Calu3 (cell line): ENCODE results near the gene PEX11B. TPM values are rescaled to one million over a fixed set of nuclear protein-coding genes. Genes with fewer than 3 reads are reported as not detected.

Experiments
- BruUV-seq: library from RNA; stranded (reverse); fragments of 400-500 nt; replicated peaks from 2 replicates; lab custom pipeline; 2021; lab: Mats Ljungman, UMichigan
- CTCF ChIA-PET: fragments of 300-600 bp; sonication (Branson Sonifier 250); formaldehyde crosslinking; loops from one replicate; lab custom pipeline; 2022; ENCODE audit warnings: antibody characterized with exemption; lab: Charles Lee
- DNase-seq: peaks from one replicate; pipeline ENCODE4 v3.0.0; 2022
- H3K27ac Mint-ChIP-seq: one replicate; pipeline ENCODE4 v1.8.0; 2022; ENCODE audit warnings: mixed read lengths; ENCODE audit not compliant: unreplicated experiment
- H3K27me3 Mint-ChIP-seq: one replicate; pipeline ENCODE4 v1.8.0; 2022; ENCODE audit warnings: mixed read lengths; ENCODE audit not compliant: unreplicated experiment
- H3K36me3 Mint-ChIP-seq: one replicate; pipeline ENCODE4 v1.8.0; 2022; ENCODE audit warnings: mild to moderate bottlenecking, moderate library complexity, mixed read lengths; ENCODE audit not compliant: insufficient read depth, unreplicated experiment
- H3K4me1 Mint-ChIP-seq: one replicate; pipeline ENCODE4 v1.8.0; 2022; ENCODE audit warnings: mild to moderate bottlenecking, low read depth, mixed read lengths; ENCODE audit not compliant: unreplicated experiment
- H3K4me3 Mint-ChIP-seq: one replicate; pipeline ENCODE4 v1.8.0; 2022; ENCODE audit warnings: mild to moderate bottlenecking, low read depth, moderate library complexity, mixed read lengths; ENCODE audit not compliant: unreplicated experiment
- H3K9me3 Mint-ChIP-seq: one replicate; pipeline ENCODE4 v1.8.0; 2022; ENCODE audit warnings: low read depth, mixed read lengths; ENCODE audit not compliant: unreplicated experiment
- CTCF ChIP-seq: fragments of 200-600 bp; IDR thresholded peaks from one replicate; pipeline ENCODE4 v1.8.0; 2022; ENCODE audit warnings: antibody characterized with exemption; ENCODE audit not compliant: unreplicated experiment
- intact Hi-C: fragments of 100-400 bp; cut with micrococcal nuclease; formaldehyde crosslinking; loops from one replicate; pipeline ENCODE4 v1.10.0; 2022; ENCODE audit not compliant: unreplicated experiment
- total RNA-seq: library from RNA; stranded (reverse); gene quantifications from 2 replicates; pipeline ENCODE4 v1.2.3, GENCODE V29; 2022

PEX11B gene
- total RNA-seq, 1 experiment from 2014 or later = 27.3 TPM

GRCh38 chr1:145891587-145892485, 26.7 kb downstream of the PEX11B start:
- Mint-ChIP-seq H3K27me3 (no peaks in the 10 kb centered on the region), H3K4me3 (peak overlapping the region; percentile 31), H3K9me3 (no peaks in the 10 kb centered on the region), H3K36me3 (peaks cover 9% of the 10 kb centered on the region), H3K4me1 (peaks cover 66% of the 10 kb centered on the region), H3K27ac (peak overlapping the region; percentile 71)
- intact Hi-C loops = loop anchor here (1.0 to 5.0 kb wide), 5 partner anchors 11 to 115 kb away; partner anchors contain the start of genes ITGA10 and RBM8A
- no TSS peak for BruUV-seq
- peak; percentile 98 for DNase-seq
- TF ChIP-seq CTCF = peak; percentile 96
- CTCF ChIA-PET = interaction anchor here (1.0 to 3.4 kb wide), 23 partner anchors 10 to 145 kb away, joined by 3 to 77 read pairs (median 6); partner anchors contain the start of genes ANKRD34A, ITGA10, LIX1L and NUDT17

- intact Hi-C loops = loop anchor here (1.0 to 5.0 kb wide), 3 partner anchors 36 to 116 kb away; partner anchors contain the start of gene RBM8A
- peak overlapping the region; percentile 71 for H3K27ac Mint-ChIP-seq
- H3K36me3 Mint-ChIP-seq = peaks cover 10% of the 10 kb centered on the region
- CTCF ChIA-PET = interaction anchor here (1.0 to 3.4 kb wide), 18 partner anchors 11 to 146 kb away, joined by 3 to 77 read pairs (median 10); partner anchors contain the start of genes ANKRD34A, ITGA10, LIX1L and NUDT17
- H3K9me3 Mint-ChIP-seq = no peaks in the 10 kb centered on the region
- no TSS peak for BruUV-seq
- DNase-seq = peak; percentile 79
- no peak overlapping the region for H3K4me3 Mint-ChIP-seq
- TF ChIP-seq CTCF = no peak
- no peaks in the 10 kb centered on the region for H3K27me3 Mint-ChIP-seq
- H3K4me1 Mint-ChIP-seq = peaks cover 66% of the 10 kb centered on the region
Measured at GRCh38 chr1:145891143-145891542, 27.4 kb downstream of the PEX11B start.

- no peak for DNase-seq
- intact Hi-C loops = loop anchor here (2.0 to 5.0 kb wide), 2 partner anchors 38 to 117 kb away; partner anchors contain the start of gene RBM8A
- H3K27me3 Mint-ChIP-seq = peaks cover 12% of the 10 kb centered on the region
Measured at GRCh38 chr1:145889722-145890121, 28.8 kb downstream of the PEX11B start.

More at GRCh38 chr1:145889722-145890121, 28.8 kb downstream of the PEX11B start:
- no peak overlapping the region for H3K4me3 Mint-ChIP-seq
- BruUV-seq = no TSS peak
- no peaks in the 10 kb centered on the region for H3K9me3 Mint-ChIP-seq
- no peak for TF ChIP-seq CTCF
- H3K4me1 Mint-ChIP-seq = peaks cover 77% of the 10 kb centered on the region
- peaks cover 17% of the 10 kb centered on the region for H3K36me3 Mint-ChIP-seq
- no peak overlapping the region for H3K27ac Mint-ChIP-seq
- CTCF ChIA-PET = no interaction called here
